ENCODE measurements around the gene CAP2.

GRCh38 chr6:17476511-17476910, 83.1 kb downstream of the CAP2 start:
- TF ChIP-seq, protein P1, sequence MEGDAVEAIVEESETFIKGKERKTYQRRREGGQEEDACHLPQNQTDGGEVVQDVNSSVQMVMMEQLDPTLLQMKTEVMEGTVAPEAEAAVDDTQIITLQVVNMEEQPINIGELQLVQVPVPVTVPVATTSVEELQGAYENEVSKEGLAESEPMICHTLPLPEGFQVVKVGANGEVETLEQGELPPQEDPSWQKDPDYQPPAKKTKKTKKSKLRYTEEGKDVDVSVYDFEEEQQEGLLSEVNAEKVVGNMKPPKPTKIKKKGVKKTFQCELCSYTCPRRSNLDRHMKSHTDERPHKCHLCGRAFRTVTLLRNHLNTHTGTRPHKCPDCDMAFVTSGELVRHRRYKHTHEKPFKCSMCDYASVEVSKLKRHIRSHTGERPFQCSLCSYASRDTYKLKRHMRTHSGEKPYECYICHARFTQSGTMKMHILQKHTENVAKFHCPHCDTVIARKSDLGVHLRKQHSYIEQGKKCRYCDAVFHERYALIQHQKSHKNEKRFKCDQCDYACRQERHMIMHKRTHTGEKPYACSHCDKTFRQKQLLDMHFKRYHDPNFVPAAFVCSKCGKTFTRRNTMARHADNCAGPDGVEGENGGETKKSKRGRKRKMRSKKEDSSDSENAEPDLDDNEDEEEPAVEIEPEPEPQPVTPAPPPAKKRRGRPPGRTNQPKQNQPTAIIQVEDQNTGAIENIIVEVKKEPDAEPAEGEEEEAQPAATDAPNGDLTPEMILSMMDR (IDR thresholded peaks at IDR 0.05), result no peak
- TF ChIP-seq POLR2A (IDR thresholded peaks at IDR 0.05), result no peak
